DOHH2 (cell line): ENCODE results near the gene ELOB.

Experiments used
- H3F3A ChIP-seq: fragments of 200-600 bp; sonication (generic), shearing (Covaris generic); 2 replicates; pipeline ENCODE4 v1.6.0; 2016; ENCODE audit warnings: antibody characterized with exemption, mild to moderate bottlenecking; ENCODE audit not compliant: control insufficient read depth, insufficient read depth
- H3K27ac ChIP-seq: fragments of 200-600 bp; sonication (generic); 2 replicates; pipeline ENCODE4 v1.5.1; 2014; ENCODE audit warnings: low read depth, mild to moderate bottlenecking, low read length, moderate library complexity
- H3K27me3 ChIP-seq: fragments of 200-600 bp; sonication (generic); 2 replicates; pipeline ENCODE4 v1.6.1; 2014; ENCODE audit warnings: mild to moderate bottlenecking, low read length, mixed read lengths; ENCODE audit not compliant: control insufficient read depth
- H3K36me3 ChIP-seq: fragments of 200-600 bp; sonication (generic); 2 replicates; pipeline ENCODE4 v1.6.1; 2014; ENCODE audit warnings: mild to moderate bottlenecking, low read length, moderate library complexity, mixed read lengths; ENCODE audit not compliant: control insufficient read depth
- H3K4me1 ChIP-seq: fragments of 200-600 bp; sonication (generic); 2 replicates; pipeline ENCODE4 v1.6.1; 2014; ENCODE audit warnings: mild to moderate bottlenecking, low read length, mixed read lengths; ENCODE audit not compliant: control insufficient read depth
- H3K4me2 ChIP-seq: fragments of 200-600 bp; sonication (generic); 2 replicates; pipeline ENCODE4 v1.6.0; 2014; ENCODE audit warnings: mild to moderate bottlenecking, low read length, moderate library complexity
- H3K4me3 ChIP-seq: fragments of 200-600 bp; sonication (generic); 2 replicates; pipeline ENCODE4 v1.5.1; 2014; ENCODE audit warnings: mild to moderate bottlenecking, low read length, mixed read lengths
- H3K79me2 ChIP-seq: fragments of 200-600 bp; sonication (generic); 2 replicates; pipeline ENCODE4 v1.6.1; 2014; ENCODE audit warnings: mild to moderate bottlenecking, low read length, mixed read lengths; ENCODE audit not compliant: control insufficient read depth
- H3K9me2 ChIP-seq: fragments of 200-600 bp; sonication (generic); replicated peaks from 2 replicates; pipeline ENCODE4 v1.6.1; 2014; ENCODE audit warnings: mild to moderate bottlenecking, low read length, mixed read lengths; ENCODE audit not compliant: control insufficient read depth
- H3K9me3 ChIP-seq: fragments of 200-600 bp; sonication (generic); 2 replicates; pipeline ENCODE4 v1.6.1; 2014; ENCODE audit warnings: antibody characterized with exemption, low read length, mixed read lengths; ENCODE audit not compliant: control insufficient read depth, insufficient read depth
- H4K20me1 ChIP-seq: fragments of 200-600 bp; sonication (generic); 2 replicates; pipeline ENCODE4 v1.6.0; 2014; ENCODE audit warnings: low read depth, mild to moderate bottlenecking, antibody characterized with exemption, low read length, moderate library complexity; ENCODE audit not compliant: control insufficient read depth, insufficient read depth
- CTCF ChIP-seq: fragments of 200-600 bp; sonication (generic); IDR thresholded peaks from one replicate; pipeline ENCODE4 v1.5.1; 2014; ENCODE audit warnings: antibody characterized with exemption, mild to moderate bottlenecking, low read depth, low read length; ENCODE audit not compliant: poor library complexity, severe bottlenecking
- EZH2phosphoT487 ChIP-seq: fragments of 200-600 bp; sonication (generic); IDR thresholded peaks from 2 replicates; pipeline ENCODE4 v1.6.1; 2017; ENCODE audit warnings: borderline replicate concordance, mild to moderate bottlenecking, antibody characterized with exemption, low read length, moderate library complexity, mixed read lengths

The ELOB gene

GRCh38 chr16:2738615-2739014 is 38.5 kb downstream of the ELOB start:
- no peak overlapping the region for H3K4me2 ChIP-seq
- TF ChIP-seq CTCF: no peak
- TF ChIP-seq EZH2phosphoT487: no peak

DNA sequence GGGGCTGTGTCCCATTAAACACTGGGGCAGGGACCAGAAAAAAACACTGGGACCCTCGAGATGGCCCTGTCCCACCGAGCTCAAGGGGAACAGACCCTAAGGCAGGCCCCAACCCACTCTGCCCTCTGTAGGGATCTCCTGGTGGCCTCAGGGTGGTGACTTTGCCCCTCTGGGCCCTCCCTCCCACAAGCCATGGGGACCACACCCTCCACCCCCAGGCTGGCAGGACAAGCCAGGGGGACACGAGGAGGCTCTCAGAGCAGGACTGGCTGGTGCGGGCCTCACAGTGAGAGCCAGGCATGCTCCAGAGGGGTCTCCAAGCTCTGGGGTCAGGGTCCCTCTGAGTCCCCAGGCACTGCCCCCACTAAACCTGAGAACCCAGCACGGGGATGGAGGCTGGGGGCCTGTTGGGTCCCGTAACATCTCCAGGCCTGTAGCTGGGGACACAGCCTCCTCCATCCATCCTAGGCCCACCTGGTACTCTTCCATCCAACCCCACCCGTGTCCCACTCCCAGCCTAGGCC is 39.1 kb downstream of the ELOB start:
- H3K9me2 ChIP-seq: no peaks in the 10 kb centered on the region
- no peak overlapping the region for H3K27ac ChIP-seq
- no peaks in the 10 kb centered on the region for H4K20me1 ChIP-seq
- TF ChIP-seq CTCF (no peak), EZH2phosphoT487 (no peak)
- H3K4me3 ChIP-seq: no peak overlapping the region
- H3K4me1 ChIP-seq: no peaks in the 10 kb centered on the region
- no peaks in the 10 kb centered on the region for H3K27me3 ChIP-seq
- H3K79me2 ChIP-seq: no peaks in the 10 kb centered on the region
- H3K36me3 ChIP-seq: no peaks in the 10 kb centered on the region
- H3K9me3 ChIP-seq: no peaks in the 10 kb centered on the region
- H3F3A ChIP-seq: no peaks in the 10 kb centered on the region
- no peak overlapping the region for H3K4me2 ChIP-seq

More at GRCh38 chr16:2738615-2739014, 38.5 kb downstream of the ELOB start:
- no peak overlapping the region for H3K27ac ChIP-seq
- H3F3A ChIP-seq: no peaks in the 10 kb centered on the region
- no peak overlapping the region for H3K4me3 ChIP-seq
- H3K4me1 ChIP-seq: no peaks in the 10 kb centered on the region
- no peaks in the 10 kb centered on the region for H3K9me2 ChIP-seq
- H4K20me1 ChIP-seq: no peaks in the 10 kb centered on the region
- H3K9me3 ChIP-seq: no peaks in the 10 kb centered on the region
- no peaks in the 10 kb centered on the region for H3K79me2 ChIP-seq
- no peaks in the 10 kb centered on the region for H3K36me3 ChIP-seq
- H3K27me3 ChIP-seq: no peaks in the 10 kb centered on the region

GRCh38 chr16:2737238-2737605 is 39.9 kb downstream of the ELOB start:
- H3K4me2 ChIP-seq: no peak overlapping the region
- H3F3A ChIP-seq: no peaks in the 10 kb centered on the region
- H3K27ac ChIP-seq: no peak overlapping the region
- H3K36me3 ChIP-seq: no peaks in the 10 kb centered on the region
- H3K4me1 ChIP-seq: no peaks in the 10 kb centered on the region
- TF ChIP-seq EZH2phosphoT487 (no peak), CTCF (no peak)
- H3K27me3 ChIP-seq: no peaks in the 10 kb centered on the region
- no peaks in the 10 kb centered on the region for H4K20me1 ChIP-seq
- H3K4me3 ChIP-seq: no peak overlapping the region
- H3K79me2 ChIP-seq: no peaks in the 10 kb centered on the region
- no peaks in the 10 kb centered on the region for H3K9me3 ChIP-seq
- no peaks in the 10 kb centered on the region for H3K9me2 ChIP-seq
